Measurements from ENCODE around the gene RTTN.
A peak's percentile ranks its signal among the peaks of the same experiment; 100 is the strongest.

The RTTN gene

DNA sequence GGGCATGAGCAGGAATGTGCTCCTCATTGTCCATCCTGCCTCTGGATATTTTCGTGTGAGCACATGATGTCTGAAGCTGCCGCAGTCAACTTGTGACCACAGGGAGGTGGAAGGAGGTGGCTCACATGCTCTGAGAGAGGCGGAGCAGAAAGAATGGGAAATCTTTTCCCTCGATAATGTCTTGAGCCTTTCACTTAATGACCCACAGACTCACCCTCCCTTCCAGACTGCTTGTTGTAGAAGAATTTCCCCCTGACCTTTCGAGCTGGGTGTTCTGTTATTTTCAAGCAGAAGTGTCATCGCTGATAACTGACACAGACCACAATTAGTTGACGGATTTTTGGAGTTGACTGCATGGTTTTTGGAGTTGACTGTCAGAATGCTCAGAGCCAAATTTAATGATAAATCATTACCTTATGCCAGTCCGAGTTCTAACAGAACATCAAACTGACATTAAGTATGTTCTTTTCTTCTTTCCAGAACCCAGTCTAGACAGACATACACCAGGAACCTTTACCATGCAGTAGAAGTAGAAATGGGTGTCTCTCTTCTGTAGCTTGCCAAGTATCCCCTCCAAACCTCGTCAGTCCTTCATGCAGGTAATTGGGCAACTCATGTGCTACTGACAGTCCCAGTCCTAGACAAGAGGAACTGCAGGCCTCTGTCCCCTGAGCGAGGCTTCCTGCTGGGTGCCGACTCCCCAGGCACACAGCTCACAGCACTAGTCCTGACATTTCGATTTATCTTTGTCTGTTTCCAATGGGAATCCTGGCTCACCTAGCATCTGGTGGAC is 29.4 kb upstream of the RTTN start:
- Histone ChIP-seq H3K4me3 (ENCODE audit: extremely low read depth, insufficient read depth, low read length, poor library complexity, severe bottlenecking) (no peak overlapping the region), H3K9me3 (ENCODE audit: control insufficient read depth, low read length) (no peaks in the 10 kb centered on the region), H3K4me1 (ENCODE audit: control insufficient read depth, insufficient read depth, low read length, poor library complexity, severe bottlenecking) (peaks cover 16% of the 10 kb centered on the region), H3K27ac (ENCODE audit: low read depth, low read length, severe bottlenecking) (peak overlapping the region; percentile 52), H3K36me3 (ENCODE audit: control insufficient read depth, insufficient read depth, low read length) (no peaks in the 10 kb centered on the region)
- WGBS, 2 experiments (ENCODE audit: insufficient coverage in 2 of 2), result 86 to 89% methylated on average over 6 to 8 of the region's 12 CpGs

DNA sequence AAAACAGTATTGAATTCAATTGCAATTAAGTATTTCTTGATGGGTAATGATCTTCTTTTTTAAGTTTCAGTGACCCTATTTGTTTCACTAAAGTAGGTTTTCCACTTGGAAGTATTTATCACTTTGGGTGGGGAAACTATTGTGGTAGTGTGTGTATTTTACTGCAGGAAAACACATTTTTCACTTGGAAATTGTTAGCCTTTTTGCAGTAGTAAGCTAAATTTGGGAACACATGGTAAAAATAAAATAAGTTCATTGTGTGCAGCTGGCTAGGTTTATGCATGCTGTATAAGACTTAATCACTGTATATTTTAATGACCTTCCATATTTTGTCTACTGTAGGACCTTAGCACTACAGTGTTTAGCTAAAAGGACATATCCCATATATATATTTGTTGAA is 28.5 kb upstream of the RTTN start:
- H3K27ac ChIP-seq (ENCODE audit: low read depth, low read length, severe bottlenecking), result no peak overlapping the region
- H3K36me3 ChIP-seq (ENCODE audit: control insufficient read depth, insufficient read depth, low read length), result no peaks in the 10 kb centered on the region
- peaks cover 1% of the 10 kb centered on the region for H3K9me3 ChIP-seq (ENCODE audit: control insufficient read depth, low read length)
- H3K4me1 ChIP-seq (ENCODE audit: control insufficient read depth, insufficient read depth, low read length, poor library complexity, severe bottlenecking), result peaks cover 16% of the 10 kb centered on the region
- no peak overlapping the region for H3K4me3 ChIP-seq (ENCODE audit: extremely low read depth, insufficient read depth, low read length, poor library complexity, severe bottlenecking)

DNA sequence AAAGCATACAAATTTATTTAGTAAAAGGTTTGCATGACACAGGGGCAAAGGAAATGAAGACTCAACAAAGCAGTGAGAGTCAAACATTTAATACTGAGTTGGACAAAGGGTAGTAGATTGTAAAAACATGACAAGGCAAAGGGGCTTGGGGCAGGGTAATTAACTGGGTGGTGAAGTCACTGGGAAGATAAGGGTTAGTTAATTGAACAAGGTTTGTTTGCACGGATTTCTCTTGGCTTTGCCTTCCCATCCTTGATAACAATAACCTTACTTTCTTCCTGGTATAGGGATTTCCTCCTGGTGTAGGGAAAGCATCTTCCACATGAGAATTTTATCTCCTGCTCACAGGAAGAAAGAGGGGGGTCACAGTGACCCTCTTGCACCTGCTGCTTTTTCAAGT is 26.8 kb upstream of the RTTN start:
- Histone ChIP-seq H3K27ac (ENCODE audit: low read depth, low read length, severe bottlenecking) (no peak overlapping the region), H3K4me3 (ENCODE audit: extremely low read depth, insufficient read depth, low read length, poor library complexity, severe bottlenecking) (no peak overlapping the region)
- no CpG with 5 or more reads among the region's 1 CpG for WGBS, 2 experiments (ENCODE audit: insufficient coverage in 2 of 2)

DNA sequence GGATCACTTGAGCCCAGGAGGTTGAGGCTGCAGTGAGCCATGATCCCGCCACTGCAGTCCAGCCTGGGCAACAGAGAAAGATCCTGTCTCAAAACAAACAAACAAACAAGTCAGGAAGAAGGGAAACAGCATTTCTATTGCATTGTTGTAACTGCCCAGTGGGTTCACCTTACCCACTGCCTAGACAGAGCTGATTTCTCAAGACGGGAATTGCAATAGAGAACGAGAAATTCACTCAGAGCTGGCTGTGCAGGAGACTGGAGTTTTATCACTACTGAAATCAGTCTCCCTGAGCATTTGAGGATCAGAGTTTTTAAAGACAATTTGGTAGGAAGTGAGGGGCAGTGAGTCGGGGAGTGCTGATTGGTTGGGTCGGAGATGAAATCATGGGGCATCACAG is 24.2 kb upstream of the RTTN start:
- 88 to 93% methylated on average over 5 of the region's 5 CpGs for WGBS, 2 experiments (ENCODE audit: insufficient coverage in 2 of 2)
- Histone ChIP-seq H3K36me3 (ENCODE audit: control insufficient read depth, insufficient read depth, low read length) (no peaks in the 10 kb centered on the region), H3K27ac (ENCODE audit: low read depth, low read length, severe bottlenecking) (no peak overlapping the region), H3K4me1 (ENCODE audit: control insufficient read depth, insufficient read depth, low read length, poor library complexity, severe bottlenecking) (peaks cover 7% of the 10 kb centered on the region), H3K9me3 (ENCODE audit: control insufficient read depth, low read length) (peaks cover 16% of the 10 kb centered on the region), H3K4me3 (ENCODE audit: extremely low read depth, insufficient read depth, low read length, poor library complexity, severe bottlenecking) (no peak overlapping the region)

More for the DNA sequence above, 26.8 kb upstream of the RTTN start:
- H3K9me3 ChIP-seq (ENCODE audit: control insufficient read depth, low read length), result peaks cover 11% of the 10 kb centered on the region
- H3K36me3 ChIP-seq (ENCODE audit: control insufficient read depth, insufficient read depth, low read length), result no peaks in the 10 kb centered on the region
- H3K4me1 ChIP-seq (ENCODE audit: control insufficient read depth, insufficient read depth, low read length, poor library complexity, severe bottlenecking), result peaks cover 16% of the 10 kb centered on the region

DNA sequence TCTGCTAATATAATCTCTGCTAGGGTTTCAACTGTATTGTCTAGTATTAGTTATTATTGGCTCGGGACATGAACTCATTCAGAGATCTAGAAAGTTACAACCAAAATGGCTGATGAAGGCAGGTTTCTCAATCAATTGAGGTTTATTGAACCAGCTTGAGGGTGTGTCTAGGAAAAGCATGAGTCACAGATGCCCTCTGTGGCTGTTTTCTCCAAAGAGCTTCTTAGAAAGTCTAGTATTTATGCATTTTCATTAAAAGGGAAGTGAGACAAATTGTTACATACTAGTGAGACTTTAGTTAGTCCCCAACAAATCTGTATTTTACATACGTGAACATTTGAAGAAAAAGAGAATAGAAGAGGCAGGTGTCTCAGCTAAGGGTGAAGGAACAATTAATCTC is 23.0 kb upstream of the RTTN start:
- no peak overlapping the region for H3K4me3 ChIP-seq (ENCODE audit: extremely low read depth, insufficient read depth, low read length, poor library complexity, severe bottlenecking)
- no peaks in the 10 kb centered on the region for H3K36me3 ChIP-seq (ENCODE audit: control insufficient read depth, insufficient read depth, low read length)
- 0 to 40% methylated on average over 1 to 2 of the region's 2 CpGs for WGBS, 2 experiments (ENCODE audit: insufficient coverage in 2 of 2)
- H3K4me1 ChIP-seq (ENCODE audit: control insufficient read depth, insufficient read depth, low read length, poor library complexity, severe bottlenecking), result no peaks in the 10 kb centered on the region
- H3K27ac ChIP-seq (ENCODE audit: low read depth, low read length, severe bottlenecking), result no peak overlapping the region
- H3K9me3 ChIP-seq (ENCODE audit: control insufficient read depth, low read length), result peaks cover 16% of the 10 kb centered on the region

DNA sequence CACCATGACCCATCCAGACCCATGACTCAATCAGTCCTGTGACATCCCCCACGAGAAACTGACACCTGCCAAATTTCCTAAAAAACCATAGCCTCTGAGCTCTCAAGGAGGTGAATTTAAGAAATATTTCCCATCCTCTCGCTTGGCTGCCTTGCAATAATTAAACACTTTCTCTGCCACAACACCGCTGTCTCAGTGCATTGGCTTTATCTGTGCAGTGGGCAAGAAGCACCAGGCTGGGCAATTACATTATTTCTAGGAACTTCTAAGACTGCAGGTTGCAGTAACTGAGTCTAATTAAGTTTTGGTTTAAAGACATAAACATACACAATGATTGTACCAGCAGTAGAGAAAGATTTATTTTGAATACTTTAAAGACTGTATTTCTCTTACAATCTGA is 22.0 kb upstream of the RTTN start:
- Histone ChIP-seq H3K27ac (ENCODE audit: low read depth, low read length, severe bottlenecking) (no peak overlapping the region), H3K4me1 (ENCODE audit: control insufficient read depth, insufficient read depth, low read length, poor library complexity, severe bottlenecking) (no peaks in the 10 kb centered on the region), H3K4me3 (ENCODE audit: extremely low read depth, insufficient read depth, low read length, poor library complexity, severe bottlenecking) (no peak overlapping the region), H3K9me3 (ENCODE audit: control insufficient read depth, low read length) (peaks cover 16% of the 10 kb centered on the region), H3K36me3 (ENCODE audit: control insufficient read depth, insufficient read depth, low read length) (no peaks in the 10 kb centered on the region)
- 64 to 73% methylated on average over 2 to 3 of the region's 3 CpGs for WGBS, 2 experiments (ENCODE audit: insufficient coverage in 2 of 2)

DNA sequence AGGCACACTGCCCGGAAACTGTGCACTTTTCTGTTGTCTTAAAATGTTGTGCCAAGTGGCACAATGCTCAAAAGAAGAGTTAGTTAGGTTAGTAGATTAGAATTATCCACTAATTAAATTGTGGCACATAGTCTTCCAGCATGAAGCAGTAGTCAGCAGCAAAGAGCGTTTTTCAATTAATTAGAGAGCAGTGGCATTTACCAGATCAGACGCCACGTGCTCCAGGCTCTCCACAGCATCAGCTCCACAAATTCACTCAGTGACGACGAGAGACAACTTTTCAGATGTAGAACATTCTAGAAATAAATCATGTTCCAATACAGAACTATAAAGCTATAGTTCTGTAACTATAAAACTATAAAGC is 16.4 kb upstream of the RTTN start:
- Histone ChIP-seq H3K4me1 (ENCODE audit: control insufficient read depth, insufficient read depth, low read length, poor library complexity, severe bottlenecking) (no peaks in the 10 kb centered on the region), H3K36me3 (ENCODE audit: control insufficient read depth, insufficient read depth, low read length) (no peaks in the 10 kb centered on the region), H3K27ac (ENCODE audit: low read depth, low read length, severe bottlenecking) (no peak overlapping the region), H3K9me3 (ENCODE audit: control insufficient read depth, low read length) (peaks cover under 1% of the 10 kb centered on the region), H3K4me3 (ENCODE audit: extremely low read depth, insufficient read depth, low read length, poor library complexity, severe bottlenecking) (no peak overlapping the region)
- WGBS, 2 experiments (ENCODE audit: insufficient coverage in 2 of 2), result 86 to 100% methylated on average over 1 to 3 of the region's 6 CpGs

DNA sequence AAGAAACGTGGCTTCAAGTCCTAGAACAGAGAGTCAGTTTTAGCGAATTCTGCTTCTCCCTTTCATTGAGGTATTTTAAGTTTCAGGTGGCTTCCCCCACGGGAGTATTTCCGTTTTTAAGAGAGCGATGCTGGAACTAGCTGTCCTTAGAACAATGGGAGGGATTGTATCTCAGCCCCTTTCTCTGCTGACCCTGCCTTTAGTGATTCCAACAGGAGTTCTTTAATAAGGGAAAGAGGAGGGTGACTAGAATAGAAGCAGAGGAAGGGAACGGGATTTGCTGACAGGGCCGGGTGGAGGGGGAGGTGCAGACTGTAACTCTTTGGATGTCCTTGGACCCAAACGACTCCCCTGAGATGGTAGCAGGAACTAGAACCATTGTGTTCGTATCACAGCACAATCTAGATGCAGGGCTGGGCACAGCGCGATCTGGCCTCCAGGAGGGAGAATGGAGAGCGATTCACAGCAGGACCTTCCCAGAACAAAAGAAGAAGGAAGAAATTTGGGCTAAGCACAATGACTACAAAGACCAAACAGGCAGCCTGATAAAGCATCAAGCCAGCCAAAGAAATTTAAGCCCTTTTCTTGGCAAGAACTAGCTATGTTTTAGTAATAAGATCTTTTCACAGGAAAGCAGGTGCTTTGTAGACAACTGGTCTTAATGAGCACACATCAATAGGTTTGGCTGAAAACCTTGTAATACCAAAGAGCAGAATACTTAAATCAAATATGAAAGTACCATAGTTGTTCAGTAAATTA is 15.8 kb upstream of the RTTN start:
- Histone ChIP-seq H3K4me3 (ENCODE audit: extremely low read depth, insufficient read depth, low read length, poor library complexity, severe bottlenecking) (no peak overlapping the region), H3K9me3 (ENCODE audit: control insufficient read depth, low read length) (no peaks in the 10 kb centered on the region), H3K27ac (ENCODE audit: low read depth, low read length, severe bottlenecking) (no peak overlapping the region), H3K36me3 (ENCODE audit: control insufficient read depth, insufficient read depth, low read length) (no peaks in the 10 kb centered on the region), H3K4me1 (ENCODE audit: control insufficient read depth, insufficient read depth, low read length, poor library complexity, severe bottlenecking) (no peaks in the 10 kb centered on the region)
- WGBS, 2 experiments (ENCODE audit: insufficient coverage in 2 of 2), result 32 to 34% methylated on average over 9 to 11 of the region's 12 CpGs

DNA sequence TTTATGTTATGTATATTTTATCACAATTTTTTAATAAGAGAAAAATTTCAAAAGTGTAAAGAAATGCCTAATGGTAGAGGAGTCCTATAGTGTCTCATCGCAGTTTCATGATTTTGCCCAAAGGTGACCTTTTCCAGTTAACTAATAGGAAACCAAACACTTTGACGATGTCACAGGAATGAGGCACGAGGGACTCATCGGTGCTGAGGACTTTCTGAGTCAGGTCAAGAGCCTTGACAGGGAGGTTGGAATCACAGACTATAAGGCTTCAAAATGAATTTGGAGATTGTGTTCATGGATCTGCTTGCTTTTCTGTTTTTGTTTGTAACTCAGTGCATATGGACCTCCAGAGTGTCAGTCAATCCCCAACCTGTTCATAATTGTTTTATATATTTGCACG is 15.1 kb upstream of the RTTN start:
- H3K4me1 ChIP-seq (ENCODE audit: control insufficient read depth, insufficient read depth, low read length, poor library complexity, severe bottlenecking), result no peaks in the 10 kb centered on the region
- no peaks in the 10 kb centered on the region for H3K36me3 ChIP-seq (ENCODE audit: control insufficient read depth, insufficient read depth, low read length)
- no peak overlapping the region for H3K27ac ChIP-seq (ENCODE audit: low read depth, low read length, severe bottlenecking)
- no peaks in the 10 kb centered on the region for H3K9me3 ChIP-seq (ENCODE audit: control insufficient read depth, low read length)
- WGBS, 2 experiments (ENCODE audit: insufficient coverage in 2 of 2), result 90 to 95% methylated on average over 4 to 5 of the region's 5 CpGs
- no peak overlapping the region for H3K4me3 ChIP-seq (ENCODE audit: extremely low read depth, insufficient read depth, low read length, poor library complexity, severe bottlenecking)

DNA sequence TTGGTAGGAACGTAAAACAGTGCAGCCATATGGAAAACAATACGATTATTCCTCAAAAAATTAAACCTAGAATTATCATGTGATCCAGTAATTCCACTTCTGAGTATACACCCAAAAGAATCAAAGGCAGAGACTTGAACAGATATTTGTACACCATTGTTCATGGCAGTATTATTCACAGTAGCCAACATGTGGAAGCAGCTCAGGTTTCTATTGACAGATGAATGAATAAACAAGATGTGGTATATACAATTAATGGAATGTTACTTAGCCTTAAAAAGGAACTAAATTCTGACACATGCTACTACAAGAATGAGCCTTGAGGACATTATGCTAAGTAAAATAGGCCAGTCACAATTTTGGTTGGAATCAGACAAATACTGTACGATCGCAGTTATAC is 14.2 kb upstream of the RTTN start:
- Histone ChIP-seq H3K27ac (ENCODE audit: low read depth, low read length, severe bottlenecking) (no peak overlapping the region), H3K4me3 (ENCODE audit: extremely low read depth, insufficient read depth, low read length, poor library complexity, severe bottlenecking) (no peak overlapping the region)
- 98 to 100% methylated on average over 2 to 4 of the region's 4 CpGs for WGBS, 2 experiments (ENCODE audit: insufficient coverage in 2 of 2)

DNA sequence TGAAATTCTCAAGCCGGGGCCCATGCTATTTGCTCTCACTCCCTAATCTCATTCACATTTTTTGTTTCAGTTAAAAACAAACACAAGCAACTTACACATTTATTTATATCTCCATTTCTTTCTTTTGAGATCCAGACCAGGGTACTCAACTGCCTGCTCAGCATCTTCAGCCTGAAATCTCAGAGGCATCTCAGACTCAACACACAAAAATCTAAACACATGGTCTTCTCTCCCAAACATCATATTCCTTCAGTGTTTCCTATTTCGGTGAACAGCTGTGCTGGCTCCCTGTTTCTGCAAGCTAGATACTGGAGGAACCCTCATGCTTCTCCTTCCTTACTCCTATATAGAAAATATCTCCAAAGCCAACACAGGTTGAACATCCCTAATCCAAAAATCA is 11.3 kb upstream of the RTTN start:
- Histone ChIP-seq H3K9me3 (ENCODE audit: control insufficient read depth, low read length) (no peaks in the 10 kb centered on the region), H3K4me1 (ENCODE audit: control insufficient read depth, insufficient read depth, low read length, poor library complexity, severe bottlenecking) (no peaks in the 10 kb centered on the region), H3K27ac (ENCODE audit: low read depth, low read length, severe bottlenecking) (no peak overlapping the region), H3K36me3 (ENCODE audit: control insufficient read depth, insufficient read depth, low read length) (no peaks in the 10 kb centered on the region), H3K4me3 (ENCODE audit: extremely low read depth, insufficient read depth, low read length, poor library complexity, severe bottlenecking) (no peak overlapping the region)
- 86 to 97% methylated on average over 2 of the region's 2 CpGs for WGBS, 2 experiments (ENCODE audit: insufficient coverage in 2 of 2)

More for the DNA sequence above, 14.2 kb upstream of the RTTN start:
- Histone ChIP-seq H3K36me3 (ENCODE audit: control insufficient read depth, insufficient read depth, low read length) (no peaks in the 10 kb centered on the region), H3K9me3 (ENCODE audit: control insufficient read depth, low read length) (no peaks in the 10 kb centered on the region), H3K4me1 (ENCODE audit: control insufficient read depth, insufficient read depth, low read length, poor library complexity, severe bottlenecking) (no peaks in the 10 kb centered on the region)
